SK-N-SH treated with all-trans-retinoic acid at 6 μM for 48 hours (cell line): ENCODE measurements around the gene DCAF4L1.

ENCODE experiments used
- ARNTL ChIP-seq: fragments of 450-650 bp; formaldehyde crosslinking; IDR thresholded peaks from 2 replicates; pipeline ENCODE4 v1.5.0; 2020; ENCODE audit warnings: low read depth, mild to moderate bottlenecking, moderate library complexity, borderline replicate concordance
- BACH2 ChIP-seq: fragments of 250-450 bp; sonication (Bioruptor Pico); IDR thresholded peaks from 2 replicates; pipeline ENCODE4 v1.9.0; 2021; ENCODE audit warnings: mild to moderate bottlenecking, borderline replicate concordance
- CREB5 ChIP-seq: fragments of 250-450 bp; sonication (Bioruptor Pico); IDR thresholded peaks from 2 replicates; pipeline ENCODE4 v1.5.1; 2020; ENCODE audit warnings: low read depth, mild to moderate bottlenecking, moderate library complexity
- CSDC2 ChIP-seq: fragments of 250-450 bp; sonication (Bioruptor Pico); IDR thresholded peaks from 2 replicates; pipeline ENCODE4 v1.5.0; 2020; ENCODE audit warnings: mild to moderate bottlenecking, moderate library complexity
- PPARA ChIP-seq: fragments of 250-450 bp; sonication (Bioruptor Pico); IDR thresholded peaks from 2 replicates; pipeline ENCODE4 v1.5.0; 2020; ENCODE audit warnings: mild to moderate bottlenecking, borderline replicate concordance
- SNAI2 ChIP-seq: fragments of 250-450 bp; sonication (Bioruptor Pico); IDR thresholded peaks from 2 replicates; pipeline ENCODE4 v1.5.0; 2020; ENCODE audit warnings: mild to moderate bottlenecking, moderate library complexity
- TOX ChIP-seq: fragments of 250-450 bp; sonication (Bioruptor Pico); IDR thresholded peaks from 2 replicates; pipeline ENCODE4 v1.8.0; 2021; ENCODE audit warnings: mild to moderate bottlenecking, moderate library complexity, borderline replicate concordance
- TSHZ2 ChIP-seq: fragments of 250-450 bp; sonication (Bioruptor Pico); IDR thresholded peaks from 2 replicates; pipeline ENCODE4 v1.5.0; 2020; ENCODE audit warnings: mild to moderate bottlenecking, moderate library complexity
- ZC3H10 ChIP-seq: fragments of 250-450 bp; sonication (Bioruptor Pico); IDR thresholded peaks from 2 replicates; pipeline ENCODE4 v1.5.1; 2021; ENCODE audit warnings: mild to moderate bottlenecking, moderate library complexity
- ZFP30 ChIP-seq: fragments of 450-650 bp; formaldehyde crosslinking; IDR thresholded peaks from 2 replicates; pipeline ENCODE4 v1.5.0; 2022; ENCODE audit warnings: mild to moderate bottlenecking, moderate library complexity
- ZNF8 ChIP-seq: fragments of 450-650 bp; formaldehyde crosslinking; IDR thresholded peaks from 2 replicates; pipeline ENCODE4 v1.5.0; 2020; ENCODE audit warnings: mild to moderate bottlenecking, moderate library complexity
- TF ChIP-seq, protein P1 (sequence below): fragments of 250-450 bp; sonication (Bioruptor Pico); IDR thresholded peaks from 2 replicates; pipeline ENCODE4 v1.8.0; 2020; ENCODE audit warnings: mild to moderate bottlenecking, moderate library complexity, borderline replicate concordance

DNA sequence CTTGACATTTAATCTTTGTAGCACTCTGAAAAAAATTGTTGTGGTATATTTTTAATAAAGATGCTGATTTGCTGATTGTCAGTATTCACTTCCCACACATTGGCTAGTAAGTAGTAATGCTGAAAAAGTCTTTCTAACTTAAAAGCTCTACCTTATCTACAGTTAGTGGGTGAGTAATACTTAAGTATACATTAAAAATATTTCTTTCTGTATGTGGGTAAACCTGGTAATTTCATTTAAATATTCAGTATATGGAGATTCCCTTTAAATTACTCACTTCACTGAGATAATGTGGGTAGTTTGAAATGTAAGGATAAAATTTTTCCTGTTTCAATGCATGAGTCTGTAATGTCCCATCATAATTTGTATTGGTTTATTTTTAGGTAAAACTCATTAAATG lies 40.7 kb upstream of the DCAF4L1 start:
- TF ChIP-seq, protein P1, sequence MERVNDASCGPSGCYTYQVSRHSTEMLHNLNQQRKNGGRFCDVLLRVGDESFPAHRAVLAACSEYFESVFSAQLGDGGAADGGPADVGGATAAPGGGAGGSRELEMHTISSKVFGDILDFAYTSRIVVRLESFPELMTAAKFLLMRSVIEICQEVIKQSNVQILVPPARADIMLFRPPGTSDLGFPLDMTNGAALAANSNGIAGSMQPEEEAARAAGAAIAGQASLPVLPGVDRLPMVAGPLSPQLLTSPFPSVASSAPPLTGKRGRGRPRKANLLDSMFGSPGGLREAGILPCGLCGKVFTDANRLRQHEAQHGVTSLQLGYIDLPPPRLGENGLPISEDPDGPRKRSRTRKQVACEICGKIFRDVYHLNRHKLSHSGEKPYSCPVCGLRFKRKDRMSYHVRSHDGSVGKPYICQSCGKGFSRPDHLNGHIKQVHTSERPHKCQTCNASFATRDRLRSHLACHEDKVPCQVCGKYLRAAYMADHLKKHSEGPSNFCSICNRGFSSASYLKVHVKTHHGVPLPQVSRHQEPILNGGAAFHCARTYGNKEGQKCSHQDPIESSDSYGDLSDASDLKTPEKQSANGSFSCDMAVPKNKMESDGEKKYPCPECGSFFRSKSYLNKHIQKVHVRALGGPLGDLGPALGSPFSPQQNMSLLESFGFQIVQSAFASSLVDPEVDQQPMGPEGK: no peak
- TF ChIP-seq CREB5 (CRISPR knock-in tag): no peak
- TF ChIP-seq ZNF8: no peak
- no peak for TF ChIP-seq ZFP30
- no peak for TF ChIP-seq ZC3H10 (CRISPR knock-in tag)
- no peak for TF ChIP-seq PPARA (CRISPR knock-in tag)
- no peak for TF ChIP-seq CSDC2 (CRISPR knock-in tag)
- TF ChIP-seq BACH2: no peak
- TF ChIP-seq ARNTL: no peak
- no peak for TF ChIP-seq TOX (CRISPR knock-in tag)
- TF ChIP-seq TSHZ2 (CRISPR knock-in tag): no peak
- no peak for TF ChIP-seq SNAI2 (CRISPR knock-in tag)
